Fibroblast of peridontal ligament (primary cell): ENCODE results near the gene FHOD3.
A peak's percentile ranks its signal among the peaks of the same experiment; 100 is the strongest.
"Not testable (repeated sequence)": the region's sequence is repeated elsewhere in the genome, so short reads cannot be mapped to it uniquely, and the experiment has no call there.

Experiments
- DNase-seq: peaks from one replicate; pipeline ENCODE4 v3.0.0-alpha.2; 2010; ENCODE audit errors: extremely low read depth

The FHOD3 gene

GRCh38 chr18:36702401-36703013 lies 405.0 kb downstream of the FHOD3 start:
- peak; percentile 86 for DNase-seq

- DNase-seq: no peak
Measured at GRCh38 chr18:36704156-36704555, 406.6 kb downstream of the FHOD3 start.

GRCh38 chr18:36706134-36706881 lies 408.8 kb downstream of the FHOD3 start:
- DNase-seq: no peak

GRCh38 chr18:36708366-36708765 lies 410.9 kb downstream of the FHOD3 start:
- DNase-seq: no peak

GRCh38 chr18:36709315-36709714 lies 411.8 kb downstream of the FHOD3 start:
- DNase-seq: no peak

GRCh38 chr18:36711014-36711725 lies 413.7 kb downstream of the FHOD3 start:
- peak; percentile 49 for DNase-seq

- DNase-seq: peak; percentile 91
Measured at GRCh38 chr18:36711813-36712444, 414.4 kb downstream of the FHOD3 start.

GRCh38 chr18:36714476-36714875 lies 417.0 kb downstream of the FHOD3 start:
- DNase-seq: no peak

- DNase-seq: no peak
Measured at GRCh38 chr18:36717422-36718110, 420.1 kb downstream of the FHOD3 start.

- DNase-seq: no peak
Measured at GRCh38 chr18:36718705-36719328, 421.3 kb downstream of the FHOD3 start.

- DNase-seq: no peak
Measured at GRCh38 chr18:36719630-36720029, 422.1 kb downstream of the FHOD3 start.

GRCh38 chr18:36721351-36721750 lies 423.8 kb downstream of the FHOD3 start:
- not testable (repeated sequence) for DNase-seq

- no peak for DNase-seq
Measured at GRCh38 chr18:36724169-36724568, 426.7 kb downstream of the FHOD3 start.

GRCh38 chr18:36724591-36725001 lies 427.1 kb downstream of the FHOD3 start:
- DNase-seq: peak; percentile 71

- peak; percentile 12 for DNase-seq
Measured at GRCh38 chr18:36728345-36728744, 430.8 kb downstream of the FHOD3 start.

- DNase-seq: no peak
Measured at GRCh38 chr18:36729197-36729596, 431.7 kb downstream of the FHOD3 start.

- no peak for DNase-seq
Measured at GRCh38 chr18:36732264-36732663, 434.8 kb downstream of the FHOD3 start.

- no peak for DNase-seq
Measured at GRCh38 chr18:36733150-36733549, 435.6 kb downstream of the FHOD3 start.

GRCh38 chr18:36734596-36734995 lies 437.1 kb downstream of the FHOD3 start:
- no peak for DNase-seq

GRCh38 chr18:36735130-36735529 lies 437.6 kb downstream of the FHOD3 start:
- DNase-seq: no peak

- DNase-seq: no peak
Measured at GRCh38 chr18:36736094-36736493, 438.6 kb downstream of the FHOD3 start.
